HepG2 (cell line): ENCODE data around the gene ERVH48-1. TPM values are rescaled to one million over a fixed set of nuclear protein-coding genes. Genes with fewer than 3 reads are reported as not detected.

Experiments used
- ARID5B ChIP-seq: IDR thresholded peaks from 2 replicates; pipeline ENCODE4 v1.4.0; 2020; ENCODE audit warnings: mild to moderate bottlenecking, missing genetic modification reagents
- GATAD2A ChIP-seq: IDR thresholded peaks from 2 replicates; pipeline ENCODE4 v1.6.1; 2016
- HMGXB4 ChIP-seq, 2 experiments: sonication (generic) in 1 of 2; formaldehyde crosslinking in 1 of 2; IDR thresholded peaks; 2 replicates each; pipeline versions ENCODE4 v1.4.0 to v1.6.1; 2018 to 2020; ENCODE audit warnings: missing genetic modification reagents in 2 of 2, borderline replicate concordance in 1 of 2, low read depth in 1 of 2, mild to moderate bottlenecking in 1 of 2, missing biosample characterization in 1 of 2
- RAD21 ChIP-seq: fragments of 450-650 bp; formaldehyde crosslinking; IDR thresholded peaks from 2 replicates; pipeline ENCODE4 v1.5.0; 2020; ENCODE audit warnings: mild to moderate bottlenecking
- STAG1 ChIP-seq: sonication (generic); formaldehyde crosslinking; IDR thresholded peaks from 2 replicates; pipeline ENCODE4 v1.4.0; 2020; ENCODE audit warnings: missing genetic modification reagents
- TFDP1 ChIP-seq: IDR thresholded peaks from 2 replicates; pipeline ENCODE4 v1.6.1; 2016; ENCODE audit warnings: missing compliant biosample characterization, missing genetic modification reagents, borderline replicate concordance
- ZBTB33 ChIP-seq: sonication (generic); formaldehyde crosslinking; IDR thresholded peaks from 2 replicates; pipeline ENCODE4 v1.4.0; 2020; ENCODE audit warnings: missing genetic modification reagents
- ZNF431 ChIP-seq: sonication (generic); formaldehyde crosslinking; IDR thresholded peaks from 2 replicates; pipeline ENCODE4 v1.9.0; 2022; ENCODE audit warnings: missing genetic modification reagents, low read depth, mild to moderate bottlenecking, borderline replicate concordance
- polyA plus RNA-seq, 8 experiments: library from polyadenylated mRNA; depleted of rRNA in 3 of 8; stranded (reverse) in 7 of 8; unstranded in 1 of 8; fragments of >200 nt; fragmentation: Illumina TruSeq in 4 of 8; extraction: Trizol in 4 of 8; gene quantifications; 2 replicates each; pipeline versions ENCODE4 v1.2.1 to v1.2.3, GENCODE V29; 2011 to 2016; ENCODE audit warnings: low read depth in 4 of 8, missing spikeins in 1 of 8, mixed read lengths in 1 of 8; ENCODE audit not compliant: insufficient read depth in 1 of 8
- total RNA-seq, 5 experiments: library from RNA; depleted of rRNA; stranded (reverse); fragments of >200 nt; fragmentation: Illumina TruSeq; extraction: Trizol; gene quantifications; 2 replicates each; pipeline ENCODE4 v1.2.3, GENCODE V29; 2016; ENCODE audit warnings: low read depth in 1 of 5
- TF ChIP-seq, protein P1 (sequence below): sonication (generic); IDR thresholded peaks from 2 replicates; pipeline ENCODE4 v1.6.1; 2016; ENCODE audit warnings: low read depth, borderline replicate concordance
- TF ChIP-seq, protein P2 (sequence below): sonication (generic); formaldehyde crosslinking; IDR thresholded peaks from 2 replicates; pipeline ENCODE4 v1.4.0; 2020; ENCODE audit warnings: missing genetic modification reagents
- TF ChIP-seq, protein P3 (sequence below): sonication (generic); formaldehyde crosslinking; IDR thresholded peaks from 2 replicates; pipeline ENCODE4 v1.4.0; 2020; ENCODE audit warnings: missing genetic modification reagents, borderline replicate concordance

The ERVH48-1 gene
- total and polyA plus RNA-seq, 2 of the 13 experiments (the other 11 are each of a cell fraction or from before 2014, with no cell fraction given): 1.8 TPM; not detected in 1

DNA sequence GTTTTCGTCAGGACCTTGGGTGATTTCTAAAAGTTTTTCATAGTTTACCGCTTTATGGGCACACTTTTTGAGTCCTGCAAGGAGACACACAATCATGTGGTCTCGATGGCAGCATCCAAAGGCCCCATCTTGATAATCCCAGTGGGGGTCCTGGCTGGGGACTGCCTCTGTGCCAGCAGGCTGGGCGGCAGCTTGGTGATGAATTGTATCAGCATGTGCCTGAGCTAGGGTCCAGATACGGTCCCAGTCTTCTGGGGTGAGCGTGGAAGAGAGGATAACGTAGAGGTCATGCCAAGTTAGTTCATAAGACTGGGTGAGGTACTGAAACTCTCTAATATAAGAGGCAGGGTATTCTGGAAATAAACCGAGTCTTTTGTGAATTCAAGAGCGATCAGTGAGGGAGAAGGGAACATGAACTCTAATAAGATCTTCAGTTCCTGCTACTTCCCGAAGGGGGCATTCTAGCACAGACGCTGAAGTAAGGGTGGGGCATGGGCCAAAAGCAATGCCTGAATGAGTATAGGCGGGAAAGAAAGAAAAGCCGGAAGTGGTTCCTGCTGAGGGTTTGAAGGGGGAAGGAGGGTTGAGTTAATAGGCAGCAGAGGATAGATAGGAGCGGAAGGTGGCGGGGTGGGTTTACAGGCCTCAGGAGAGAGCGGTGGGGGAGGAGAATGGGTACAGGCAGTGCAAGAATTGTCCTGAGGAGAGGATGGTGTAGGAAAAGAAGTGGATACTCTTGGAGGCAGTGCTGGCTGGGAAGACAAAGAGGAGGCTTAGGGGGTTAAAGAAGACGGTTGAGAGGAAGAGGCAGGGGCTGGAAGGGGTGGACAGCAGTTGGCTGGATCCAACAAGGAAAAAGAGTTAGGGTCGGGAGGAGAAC lies 1.6 kb downstream of the ERVH48-1 start (continued):
- TF ChIP-seq, protein P1, sequence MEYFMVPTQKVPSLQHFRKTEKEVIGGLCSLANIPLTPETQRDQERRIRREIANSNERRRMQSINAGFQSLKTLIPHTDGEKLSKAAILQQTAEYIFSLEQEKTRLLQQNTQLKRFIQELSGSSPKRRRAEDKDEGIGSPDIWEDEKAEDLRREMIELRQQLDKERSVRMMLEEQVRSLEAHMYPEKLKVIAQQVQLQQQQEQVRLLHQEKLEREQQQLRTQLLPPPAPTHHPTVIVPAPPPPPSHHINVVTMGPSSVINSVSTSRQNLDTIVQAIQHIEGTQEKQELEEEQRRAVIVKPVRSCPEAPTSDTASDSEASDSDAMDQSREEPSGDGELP: no peak
- TF ChIP-seq GATAD2A: 0 out of 2 replicates have a peak, but pooled peaks have one; percentile 32
- peak; percentile 41 to 44; a peak in 1 of 4 replicates for TF ChIP-seq HMGXB4 (CRISPR knock-in tag; IDR thresholded peaks at IDR 0.05; ENCODE audit: borderline replicate concordance in 1 of 2, low read depth in 1 of 2)
- peak; percentile 78 for TF ChIP-seq STAG1 (CRISPR knock-in tag)
- TF ChIP-seq ZNF431 (CRISPR knock-in tag): no peak
- peak; percentile 82 for TF ChIP-seq RAD21 (CRISPR knock-in tag)
- 0 out of 2 replicates have a peak, but pooled peaks have one; percentile 15 for TF ChIP-seq ARID5B (CRISPR knock-in tag)
- TF ChIP-seq ZBTB33: peak; percentile 39; the same call in 1 of the 2 replicates
- TF ChIP-seq, protein P2, sequence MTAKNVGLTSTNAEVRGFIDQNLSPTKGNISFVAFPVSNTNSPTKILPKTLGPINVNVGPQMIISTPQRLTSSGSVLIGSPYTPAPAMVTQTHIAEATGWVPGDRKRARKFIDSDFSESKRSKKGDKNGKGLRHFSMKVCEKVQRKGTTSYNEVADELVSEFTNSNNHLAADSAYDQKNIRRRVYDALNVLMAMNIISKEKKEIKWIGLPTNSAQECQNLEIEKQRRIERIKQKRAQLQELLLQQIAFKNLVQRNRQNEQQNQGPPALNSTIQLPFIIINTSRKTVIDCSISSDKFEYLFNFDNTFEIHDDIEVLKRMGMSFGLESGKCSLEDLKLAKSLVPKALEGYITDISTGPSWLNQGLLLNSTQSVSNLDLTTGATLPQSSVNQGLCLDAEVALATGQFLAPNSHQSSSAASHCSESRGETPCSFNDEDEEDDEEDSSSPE (CRISPR knock-in tag): peak; percentile 85
- TF ChIP-seq, protein P3, sequence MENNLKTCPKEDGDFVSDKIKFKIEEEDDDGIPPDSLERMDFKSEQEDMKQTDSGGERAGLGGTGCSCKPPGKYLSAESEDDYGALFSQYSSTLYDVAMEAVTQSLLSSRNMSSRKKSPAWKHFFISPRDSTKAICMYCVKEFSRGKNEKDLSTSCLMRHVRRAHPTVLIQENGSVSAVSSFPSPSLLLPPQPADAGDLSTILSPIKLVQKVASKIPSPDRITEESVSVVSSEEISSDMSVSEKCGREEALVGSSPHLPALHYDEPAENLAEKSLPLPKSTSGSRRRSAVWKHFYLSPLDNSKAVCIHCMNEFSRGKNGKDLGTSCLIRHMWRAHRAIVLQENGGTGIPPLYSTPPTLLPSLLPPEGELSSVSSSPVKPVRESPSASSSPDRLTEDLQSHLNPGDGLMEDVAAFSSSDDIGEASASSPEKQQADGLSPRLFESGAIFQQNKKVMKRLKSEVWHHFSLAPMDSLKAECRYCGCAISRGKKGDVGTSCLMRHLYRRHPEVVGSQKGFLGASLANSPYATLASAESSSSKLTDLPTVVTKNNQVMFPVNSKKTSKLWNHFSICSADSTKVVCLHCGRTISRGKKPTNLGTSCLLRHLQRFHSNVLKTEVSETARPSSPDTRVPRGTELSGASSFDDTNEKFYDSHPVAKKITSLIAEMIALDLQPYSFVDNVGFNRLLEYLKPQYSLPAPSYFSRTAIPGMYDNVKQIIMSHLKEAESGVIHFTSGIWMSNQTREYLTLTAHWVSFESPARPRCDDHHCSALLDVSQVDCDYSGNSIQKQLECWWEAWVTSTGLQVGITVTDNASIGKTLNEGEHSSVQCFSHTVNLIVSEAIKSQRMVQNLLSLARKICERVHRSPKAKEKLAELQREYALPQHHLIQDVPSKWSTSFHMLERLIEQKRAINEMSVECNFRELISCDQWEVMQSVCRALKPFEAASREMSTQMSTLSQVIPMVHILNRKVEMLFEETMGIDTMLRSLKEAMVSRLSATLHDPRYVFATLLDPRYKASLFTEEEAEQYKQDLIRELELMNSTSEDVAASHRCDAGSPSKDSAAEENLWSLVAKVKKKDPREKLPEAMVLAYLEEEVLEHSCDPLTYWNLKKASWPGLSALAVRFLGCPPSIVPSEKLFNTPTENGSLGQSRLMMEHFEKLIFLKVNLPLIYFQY: no peak
- TF ChIP-seq TFDP1 (CRISPR knock-in tag): peak; percentile 81; the same call in 1 of the 2 replicates
